Measurements from ENCODE around the gene ADORA3.

Gene ADORA3

DNA sequence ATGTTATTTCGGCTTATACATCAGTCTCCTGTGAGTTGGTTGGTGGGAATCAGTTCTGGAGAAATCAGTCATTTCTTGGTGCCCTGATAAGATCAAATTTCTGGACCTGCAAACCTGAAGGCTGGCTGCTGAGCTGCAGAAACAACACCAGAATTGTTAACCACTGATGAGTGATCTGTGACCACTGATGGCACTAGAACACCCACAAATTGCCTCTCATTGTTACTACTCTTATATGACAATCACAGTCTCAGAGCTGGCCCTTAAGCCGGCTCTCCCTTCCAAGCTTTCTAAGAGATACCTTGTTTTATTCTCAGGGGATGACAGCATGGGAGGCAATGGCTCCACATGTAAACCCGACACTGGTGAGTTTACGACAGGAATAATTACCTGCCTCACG, 27.7 kb downstream of the ADORA3 start:
- DNase-seq (ENCODE audit: low read depth, low spot score), result no peak

DNA sequence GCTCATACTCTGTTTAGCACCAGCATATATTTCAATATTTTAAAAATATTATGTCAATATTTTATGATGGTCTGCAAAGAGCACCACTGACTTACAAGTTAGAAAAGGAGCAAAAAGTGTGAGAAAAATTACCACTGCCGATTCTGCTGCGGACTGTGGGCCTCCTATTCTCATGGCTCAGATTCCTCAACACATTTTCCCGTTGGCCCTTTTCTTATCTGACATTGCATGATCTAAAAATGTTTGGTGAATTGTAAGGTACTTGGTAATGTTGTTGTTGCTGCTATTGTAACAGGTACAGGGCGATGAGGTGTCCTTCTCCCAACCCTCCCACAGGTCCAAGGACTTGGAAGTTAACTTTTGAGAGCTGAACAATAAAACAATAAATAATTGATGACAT, 28.9 kb downstream of the ADORA3 start:
- DNase-seq (ENCODE audit: low read depth, low spot score), result no peak

DNA sequence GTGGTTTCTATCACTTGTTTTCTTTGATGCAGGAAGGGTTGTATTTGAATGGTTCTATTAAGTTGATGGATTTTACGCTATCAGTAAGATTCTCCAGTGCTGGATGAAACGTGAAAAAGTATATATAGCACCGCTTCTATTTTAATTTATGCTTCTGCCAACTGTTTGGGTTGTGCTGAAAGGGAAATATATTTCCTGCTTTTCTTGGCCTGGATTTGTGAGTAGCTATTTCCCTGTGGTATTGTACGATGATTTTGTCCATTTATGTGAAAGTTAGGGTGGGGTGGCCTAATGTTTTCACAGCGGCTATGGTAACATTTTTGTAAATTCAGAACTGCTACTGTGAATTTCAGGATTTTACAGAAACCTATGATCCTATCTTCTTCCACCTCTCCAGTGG, 29.3 kb downstream of the ADORA3 start:
- DNase-seq (ENCODE audit: low read depth, low spot score), result no peak

DNA sequence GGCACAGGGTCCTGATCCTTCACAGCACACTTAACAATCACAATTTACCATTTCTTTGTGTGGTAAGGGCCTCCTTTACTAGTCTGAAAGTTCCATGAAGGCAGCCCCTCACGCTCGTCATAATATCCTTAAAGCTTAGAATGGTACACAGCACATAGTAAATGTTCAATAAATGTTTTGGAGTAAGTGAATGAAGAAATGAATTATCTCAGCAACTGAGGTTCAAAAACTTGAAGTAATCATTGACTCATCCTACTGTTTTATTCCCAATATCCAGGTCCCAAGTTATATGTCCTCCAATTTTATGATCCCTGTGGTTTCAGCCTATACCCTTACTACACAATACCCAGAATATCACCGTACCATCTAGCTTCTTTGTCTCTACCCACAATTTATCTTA, 31.9 kb downstream of the ADORA3 start:
- no peak for DNase-seq (ENCODE audit: low read depth, low spot score)

DNA sequence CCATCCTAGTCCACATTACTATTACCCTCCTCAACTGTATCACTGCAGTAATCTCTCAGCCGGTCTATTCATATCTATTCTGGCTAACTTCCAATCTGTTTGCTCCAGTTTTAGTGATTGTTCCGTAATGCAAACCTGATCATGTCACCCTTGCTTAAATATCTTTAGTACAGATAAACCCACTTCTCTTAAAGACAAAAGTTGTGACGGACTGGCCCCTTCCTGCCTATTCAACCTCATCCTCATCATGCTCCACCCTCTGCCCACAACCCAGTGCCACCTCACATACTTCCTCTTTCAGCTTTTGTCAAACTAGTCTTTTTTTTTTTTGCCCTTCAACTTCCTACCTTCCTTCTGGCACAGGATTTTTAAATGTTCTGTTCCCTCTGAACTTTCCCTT, 32.4 kb downstream of the ADORA3 start:
- no peak for DNase-seq (ENCODE audit: low read depth, low spot score)

DNA sequence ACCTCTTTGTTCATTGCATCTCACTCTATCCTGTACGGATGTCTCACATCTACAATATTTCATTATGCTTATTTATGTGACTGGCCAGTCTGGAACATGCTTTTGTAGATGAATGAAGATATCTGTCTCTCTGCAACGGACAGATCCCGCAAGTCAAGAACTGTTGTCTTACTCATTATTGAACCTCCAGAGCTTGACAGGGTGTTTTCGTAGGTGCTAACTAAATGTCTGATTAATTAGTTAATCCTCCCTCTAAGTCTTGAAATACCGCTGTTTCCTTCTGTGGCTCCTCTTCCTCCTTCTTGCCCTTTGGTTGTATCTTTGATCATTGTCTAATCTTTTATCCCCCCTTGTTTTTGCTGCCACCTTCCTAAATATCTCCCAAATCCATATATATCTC, 32.8 kb downstream of the ADORA3 start:
- no peak for DNase-seq (ENCODE audit: low read depth, low spot score)

DNA sequence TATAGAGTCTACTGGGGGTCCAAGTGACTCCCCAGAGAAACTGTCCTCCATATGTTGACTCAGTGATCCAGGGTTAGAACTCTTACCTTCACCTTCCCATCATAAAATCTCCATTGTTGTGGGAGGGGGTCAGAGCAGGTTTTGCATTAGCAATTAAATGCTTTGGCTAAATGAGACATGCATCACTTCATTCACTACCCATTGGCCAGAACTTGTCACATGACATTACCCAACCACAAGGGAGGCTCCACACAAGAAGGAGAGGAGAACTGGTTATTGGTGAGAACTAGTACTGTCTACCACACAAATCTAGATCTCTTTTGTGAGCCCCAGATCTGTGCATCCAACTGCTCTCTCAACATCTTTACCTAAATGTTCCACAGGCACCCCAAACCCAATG, 33.9 kb downstream of the ADORA3 start:
- DNase-seq (ENCODE audit: low read depth, low spot score), result no peak

DNA sequence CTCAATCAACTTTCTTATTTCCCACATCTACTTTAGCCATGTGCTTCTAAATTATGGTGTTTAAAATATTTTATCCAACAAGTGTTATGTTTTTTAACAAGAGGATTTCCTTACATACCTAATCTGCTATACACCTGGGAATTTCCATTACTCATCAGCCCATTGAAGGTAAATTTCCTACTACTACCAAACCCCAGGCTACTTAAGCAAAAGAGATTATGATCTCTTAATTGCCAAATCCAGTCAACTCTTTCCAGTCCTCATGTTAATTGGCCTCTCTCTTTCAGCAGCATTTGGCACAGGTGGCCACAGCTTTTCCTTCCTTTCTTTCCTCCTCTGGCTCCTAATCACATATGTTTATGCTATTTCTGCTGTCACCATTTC, 34.7 kb downstream of the ADORA3 start:
- DNase-seq (ENCODE audit: low read depth, low spot score), result no peak

DNA sequence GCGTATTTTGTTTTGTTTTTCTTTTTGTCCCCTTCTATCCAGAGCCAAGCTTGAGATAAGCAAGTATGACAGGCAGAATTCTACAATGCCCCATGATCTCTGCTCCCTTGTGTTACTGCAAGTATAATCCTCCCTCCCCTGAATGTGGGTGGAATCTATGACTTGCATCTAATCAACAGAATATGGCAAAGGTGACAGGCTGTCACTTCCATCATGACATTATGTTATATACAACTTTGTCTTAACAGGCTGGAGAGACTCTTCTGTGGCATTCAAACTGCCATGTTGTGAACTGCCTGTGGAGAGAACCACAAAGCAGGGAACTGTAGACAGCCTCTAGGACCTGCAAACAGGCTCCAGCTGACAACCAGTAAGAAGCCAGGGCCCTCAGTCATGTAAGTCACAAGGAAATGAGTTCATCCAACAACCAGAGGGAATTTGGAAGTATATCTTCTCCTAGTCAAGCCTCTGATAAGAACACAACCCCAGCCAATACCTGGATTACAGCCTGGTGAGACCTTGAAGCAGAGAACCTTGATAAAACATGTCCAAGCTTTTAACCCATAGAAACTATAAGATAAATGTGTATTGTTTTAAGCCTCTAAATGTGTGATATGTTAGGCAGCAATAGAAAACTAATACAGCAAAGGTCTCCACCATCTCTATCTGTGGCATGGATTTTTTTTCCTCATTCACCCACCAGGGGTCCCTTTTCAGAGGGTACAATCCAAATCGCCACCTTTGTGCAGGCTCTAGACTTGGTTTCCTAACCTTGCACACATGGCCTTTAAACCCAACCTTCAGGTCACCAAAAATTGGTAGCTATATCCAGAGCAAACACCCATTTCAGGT, 35.3 kb downstream of the ADORA3 start:
- DNase-seq (ENCODE audit: low read depth, low spot score), result no peak

DNA sequence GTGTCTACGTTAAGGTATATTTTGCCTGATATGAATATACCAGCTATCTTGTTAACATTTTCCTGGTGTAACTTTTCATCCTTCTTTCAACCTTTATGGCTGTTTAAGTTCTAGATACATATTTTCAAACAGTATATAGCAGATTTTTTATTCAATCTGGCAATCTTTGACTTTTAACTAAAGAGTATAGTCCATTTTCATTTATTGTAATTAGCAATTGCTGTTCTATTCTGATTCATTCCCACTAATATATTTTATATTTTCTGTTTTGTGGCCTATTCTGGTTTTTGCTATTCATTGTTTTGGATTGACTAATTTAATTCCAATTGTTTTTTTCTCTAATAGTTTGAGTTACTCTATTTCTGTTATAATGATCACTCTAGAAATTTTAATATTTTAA, 37.0 kb downstream of the ADORA3 start:
- DNase-seq (ENCODE audit: low read depth, low spot score), result no peak

DNA sequence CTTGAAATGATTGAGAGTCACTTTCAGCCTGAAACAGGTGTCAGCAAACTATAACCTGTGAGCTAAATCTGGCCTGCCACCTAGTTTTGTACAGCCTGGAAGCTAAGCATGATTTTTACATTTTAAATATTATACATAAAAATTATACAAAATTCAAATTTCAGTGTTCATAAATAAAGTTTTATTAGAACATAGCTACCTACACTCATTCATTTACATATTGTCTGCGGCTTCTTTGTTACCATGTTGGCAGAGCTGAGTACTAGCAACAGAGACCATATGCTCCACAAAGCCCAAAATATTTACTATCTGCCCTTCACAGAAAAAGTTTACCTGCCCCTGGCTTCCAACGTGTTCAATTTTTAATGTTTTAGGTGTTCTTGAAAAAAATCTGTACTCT, 37.7 kb downstream of the ADORA3 start:
- no peak for DNase-seq (ENCODE audit: low read depth, low spot score)

DNA sequence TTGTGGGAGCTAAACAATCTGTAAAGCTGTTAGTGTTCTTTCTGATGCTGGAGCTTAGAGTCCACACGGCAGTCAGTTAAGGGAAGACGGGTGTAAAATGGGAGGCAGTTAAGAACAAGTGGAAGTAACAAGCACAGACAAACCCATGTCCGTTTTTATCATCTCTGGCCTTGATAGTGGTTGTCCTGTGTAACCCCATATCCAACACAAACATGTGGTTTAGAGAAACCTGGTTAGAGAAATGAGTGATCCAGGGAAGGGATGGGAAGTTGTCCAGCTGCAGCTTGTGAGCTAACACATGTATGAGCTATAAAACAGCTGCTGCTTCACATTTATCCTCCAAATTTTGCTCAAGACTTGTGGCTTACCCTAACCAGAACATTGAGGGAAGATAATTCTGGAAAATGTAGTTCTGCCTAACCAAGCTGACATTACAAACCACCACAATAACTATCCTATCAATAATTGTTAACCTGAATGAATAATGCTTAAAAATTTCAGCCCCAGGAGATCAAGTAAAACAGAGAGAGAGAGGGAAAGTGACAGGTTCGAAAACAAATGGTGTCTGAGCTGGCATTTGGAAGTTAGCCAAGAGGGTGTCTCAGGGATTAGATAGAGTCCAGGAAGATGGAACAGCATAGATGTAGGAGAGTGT, 40.3 kb downstream of the ADORA3 start:
- DNase-seq (ENCODE audit: low read depth, low spot score), result no peak

DNA sequence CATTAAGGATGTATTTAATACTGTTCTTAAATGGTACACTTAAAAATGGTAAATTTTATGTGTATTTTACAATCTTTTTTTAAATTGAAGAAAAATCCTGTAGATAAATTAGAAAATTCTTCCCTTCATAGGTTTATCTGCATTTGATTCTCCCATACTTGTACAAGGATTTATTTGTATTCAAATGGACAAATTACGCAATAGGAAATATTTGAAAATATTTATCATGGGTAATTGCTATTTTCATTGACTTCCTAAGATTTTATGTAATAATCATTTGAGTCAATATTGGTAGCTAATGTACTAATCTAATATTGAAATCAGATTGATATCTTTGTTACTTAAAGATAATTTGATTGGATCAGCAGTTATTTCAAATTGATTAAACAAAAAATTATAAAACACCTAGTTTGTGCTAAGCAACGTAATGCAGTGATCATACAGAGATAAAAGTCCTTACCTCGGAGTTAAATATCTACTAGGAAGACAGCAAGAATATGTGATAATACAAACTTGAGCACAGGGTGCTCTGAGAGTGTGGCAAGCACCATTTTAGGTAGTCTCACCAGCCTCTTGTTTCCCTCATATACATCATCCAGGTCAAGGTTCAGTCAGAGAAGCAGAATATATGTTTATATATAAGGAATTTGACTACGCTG, 40.9 kb downstream of the ADORA3 start:
- no peak for DNase-seq (ENCODE audit: low read depth, low spot score)

DNA sequence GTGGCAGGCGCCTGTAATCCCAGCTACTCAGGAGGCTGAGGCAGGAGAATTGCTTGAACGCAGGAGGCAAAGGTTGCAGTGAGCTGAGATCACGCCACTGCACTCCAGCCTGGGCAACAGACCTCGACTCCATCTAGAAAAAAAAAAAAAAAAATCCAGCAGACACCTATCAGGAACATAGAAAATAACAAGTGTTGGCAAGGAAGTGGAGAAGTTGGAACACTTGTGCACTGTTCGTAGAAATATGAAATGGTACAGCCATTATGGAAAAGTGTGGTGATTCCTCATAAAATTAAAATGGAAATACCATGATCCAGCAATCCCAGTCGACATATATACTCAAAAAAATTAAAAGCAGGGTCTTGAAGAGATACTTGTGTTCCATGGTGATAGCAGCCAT, 41.7 kb downstream of the ADORA3 start:
- DNase-seq (ENCODE audit: low read depth, low spot score), result no peak

DNA sequence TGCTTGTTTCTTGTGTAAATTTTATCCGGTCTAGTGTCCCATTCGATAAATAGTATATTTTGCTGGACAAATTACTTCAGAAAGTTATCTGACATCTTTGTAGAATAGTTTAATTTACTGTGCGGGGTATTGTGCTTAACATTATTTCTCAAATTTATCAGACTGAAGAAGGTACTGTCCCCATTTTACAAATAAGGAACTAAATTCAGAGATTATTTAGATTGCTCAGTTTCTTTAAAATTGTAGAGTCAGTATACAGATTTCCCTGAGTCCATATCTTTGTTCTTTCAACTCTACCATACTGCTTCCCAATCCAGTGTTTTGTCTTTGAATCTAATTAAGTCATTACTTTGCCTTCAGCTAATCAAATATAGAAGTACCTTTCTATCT, 47.8 kb downstream of the ADORA3 start:
- no peak for DNase-seq (ENCODE audit: low read depth, low spot score)

DNA sequence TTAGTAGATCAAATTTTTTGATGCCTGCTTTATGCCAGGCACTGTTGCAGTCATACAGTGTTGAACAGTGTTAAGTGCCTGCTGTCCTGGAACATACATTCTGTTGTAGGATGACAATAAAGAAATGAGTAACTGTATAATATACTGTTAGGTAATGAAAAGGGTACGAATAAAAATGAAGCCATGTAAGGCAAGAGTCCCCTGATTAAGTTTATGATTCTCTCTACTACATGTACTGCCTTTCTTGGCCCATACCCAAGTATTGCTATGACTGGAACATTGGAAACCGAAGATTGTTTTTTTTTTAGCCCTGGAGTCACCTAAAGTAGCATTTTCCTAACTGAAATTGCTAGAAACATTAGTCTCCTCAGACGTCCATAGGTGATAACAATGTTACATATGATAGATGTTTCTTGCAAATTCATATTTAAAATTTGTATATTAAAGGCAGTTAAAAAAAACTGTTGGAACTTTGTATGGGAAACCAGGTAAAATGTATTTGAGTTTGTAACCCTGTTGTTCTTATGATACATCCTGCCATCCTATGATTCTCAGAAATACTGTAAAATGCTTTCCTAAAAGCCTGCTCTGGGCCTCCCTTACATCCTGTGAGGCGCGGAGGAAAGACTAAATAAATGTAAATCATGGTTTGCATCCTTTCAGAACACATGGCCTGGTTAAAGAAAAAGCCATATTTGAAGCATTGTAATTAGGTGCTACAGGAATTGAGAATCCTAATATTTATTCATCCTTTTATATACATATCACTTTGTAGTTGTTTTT, 48.4 kb downstream of the ADORA3 start:
- DNase-seq (ENCODE audit: low read depth, low spot score), result no peak

DNA sequence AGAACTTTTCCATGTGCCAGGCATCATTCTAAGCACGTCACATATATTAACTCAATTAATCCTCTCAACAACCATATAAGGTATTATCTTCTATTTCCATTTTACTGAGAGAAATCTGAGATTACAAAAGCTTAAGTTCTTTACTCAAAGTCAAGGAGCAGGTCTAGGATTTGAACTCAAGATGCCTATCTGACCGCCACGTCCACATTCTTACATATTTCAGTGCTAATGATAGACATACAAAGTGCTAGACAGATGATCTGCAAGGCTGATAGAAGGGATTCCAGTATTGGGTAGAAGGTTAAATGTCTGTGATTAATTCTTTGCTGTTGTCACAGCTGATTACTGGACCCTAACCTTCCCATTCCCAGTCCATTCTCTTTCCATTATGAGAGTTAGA, 49.7 kb downstream of the ADORA3 start:
- DNase-seq (ENCODE audit: low read depth, low spot score), result no peak

DNA sequence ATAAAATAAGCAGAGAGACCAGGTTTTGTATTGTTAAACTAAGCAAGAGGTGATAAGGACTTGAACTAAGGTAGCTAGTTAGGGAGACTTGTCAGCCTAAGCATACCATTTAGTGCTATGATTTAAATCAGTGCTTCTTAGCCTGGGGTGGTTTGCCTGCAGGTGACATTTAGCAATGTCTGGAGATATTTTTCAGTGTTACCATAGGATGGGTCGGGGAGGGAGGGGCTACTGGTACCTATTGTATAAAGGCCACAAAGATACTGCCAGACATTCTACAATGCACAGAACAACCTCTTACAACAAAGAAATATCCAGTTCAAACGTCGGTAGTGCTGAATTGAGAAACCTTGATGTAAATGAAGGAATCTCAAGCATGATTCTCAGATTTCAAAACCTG, 50.9 kb downstream of the ADORA3 start:
- no peak for DNase-seq (ENCODE audit: low read depth, low spot score)

DNA sequence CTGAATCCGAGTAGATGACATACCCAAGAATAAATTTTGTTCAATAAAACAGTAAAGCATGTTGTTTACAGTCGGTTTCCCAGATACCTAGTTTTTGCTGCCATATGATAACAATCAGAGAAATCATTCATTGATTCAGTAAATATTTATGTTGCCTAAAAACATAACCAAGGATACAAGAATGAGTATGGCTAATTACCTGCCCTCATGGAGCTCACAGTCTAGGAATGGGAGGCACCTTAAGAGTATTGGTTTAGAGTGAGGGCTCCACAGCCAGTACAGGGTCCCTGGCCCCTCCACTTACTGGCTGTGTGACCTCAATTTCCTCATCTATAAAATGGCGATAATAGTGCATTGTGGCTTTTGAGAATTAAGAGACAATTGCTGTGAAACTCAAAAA, 53.2 kb downstream of the ADORA3 start:
- DNase-seq (ENCODE audit: low read depth, low spot score), result no peak

DNA sequence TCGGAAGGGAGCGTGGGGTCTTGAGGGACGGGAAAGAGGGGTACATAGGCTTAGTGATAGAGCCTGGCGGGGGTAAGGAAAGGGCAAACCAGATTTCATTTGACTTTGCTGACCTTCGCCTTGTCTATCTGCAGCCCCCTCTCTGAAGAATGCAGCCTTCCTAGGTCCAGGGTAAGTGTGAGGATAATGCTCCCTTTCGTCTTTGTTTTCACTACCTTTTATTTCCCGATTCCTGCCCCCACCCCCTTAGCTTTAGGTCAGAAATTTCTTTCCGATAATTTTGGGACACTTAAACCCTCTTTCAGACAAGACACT, 53.8 kb downstream of the ADORA3 start:
- DNase-seq (ENCODE audit: low read depth, low spot score), result no peak
